Measurements from ENCODE around the gene ANAPC7.

DNA sequence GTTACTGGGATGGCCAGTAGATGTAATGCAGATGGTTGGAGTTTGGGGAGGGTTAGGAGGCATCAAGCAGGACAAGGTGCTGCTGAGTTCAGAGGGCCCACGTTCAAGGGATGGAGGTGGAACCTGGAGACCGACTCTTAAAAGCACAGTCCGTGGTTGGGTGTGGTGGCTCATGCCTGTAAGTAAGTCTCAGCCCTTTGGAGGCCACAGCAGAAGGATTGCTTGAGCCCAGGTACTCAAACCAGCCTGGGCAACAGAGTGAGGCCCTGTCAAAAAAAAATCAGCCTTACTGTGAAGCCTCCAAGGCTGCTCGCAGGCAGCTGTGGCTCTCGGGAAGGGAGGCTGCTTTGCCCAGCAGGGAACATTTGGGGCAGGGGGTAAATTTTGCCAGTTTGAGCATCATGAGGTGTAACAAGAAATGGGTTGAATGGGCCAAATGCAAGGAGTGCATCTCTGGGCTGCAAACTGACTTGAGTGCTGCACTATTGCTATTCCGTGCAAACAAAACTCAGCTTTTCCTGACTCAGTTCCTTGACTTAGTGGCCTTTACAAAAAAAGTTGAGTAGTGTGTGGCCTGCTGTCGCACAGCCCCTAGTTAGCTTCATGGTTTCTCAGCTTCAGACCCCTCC, 55.0 kb downstream of the ANAPC7 start:
- TF ChIP-seq EP300 (IDR thresholded peaks at IDR 0.05), result no peak
- TF ChIP-seq, protein P1, sequence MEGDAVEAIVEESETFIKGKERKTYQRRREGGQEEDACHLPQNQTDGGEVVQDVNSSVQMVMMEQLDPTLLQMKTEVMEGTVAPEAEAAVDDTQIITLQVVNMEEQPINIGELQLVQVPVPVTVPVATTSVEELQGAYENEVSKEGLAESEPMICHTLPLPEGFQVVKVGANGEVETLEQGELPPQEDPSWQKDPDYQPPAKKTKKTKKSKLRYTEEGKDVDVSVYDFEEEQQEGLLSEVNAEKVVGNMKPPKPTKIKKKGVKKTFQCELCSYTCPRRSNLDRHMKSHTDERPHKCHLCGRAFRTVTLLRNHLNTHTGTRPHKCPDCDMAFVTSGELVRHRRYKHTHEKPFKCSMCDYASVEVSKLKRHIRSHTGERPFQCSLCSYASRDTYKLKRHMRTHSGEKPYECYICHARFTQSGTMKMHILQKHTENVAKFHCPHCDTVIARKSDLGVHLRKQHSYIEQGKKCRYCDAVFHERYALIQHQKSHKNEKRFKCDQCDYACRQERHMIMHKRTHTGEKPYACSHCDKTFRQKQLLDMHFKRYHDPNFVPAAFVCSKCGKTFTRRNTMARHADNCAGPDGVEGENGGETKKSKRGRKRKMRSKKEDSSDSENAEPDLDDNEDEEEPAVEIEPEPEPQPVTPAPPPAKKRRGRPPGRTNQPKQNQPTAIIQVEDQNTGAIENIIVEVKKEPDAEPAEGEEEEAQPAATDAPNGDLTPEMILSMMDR (IDR thresholded peaks at IDR 0.05), result no peak
- no peak for TF ChIP-seq POLR2A (IDR thresholded peaks at IDR 0.05)
